Activated CD4-positive, alpha-beta memory T cell treated with anti-CD3 and anti-CD28 coated beads for 36 hours (primary cell): Measurements from ENCODE around the gene UVRAG. TPM values are rescaled to one million over a fixed set of nuclear protein-coding genes. Genes with fewer than 3 reads are reported as not detected.
"Not testable (repeated sequence)": the region's sequence is repeated elsewhere in the genome, so short reads cannot be mapped to it uniquely, and the experiment has no call there.

Experiments used
- CTCF ChIA-PET: fragments of 350-600 bp; sonication (Branson Sonifier 250); formaldehyde crosslinking; loops from one replicate; lab custom pipeline; 2021; ENCODE audit warnings: antibody characterized with exemption, inconsistent platforms; lab: Charles Lee
- POLR2A ChIA-PET: fragments of 350-600 bp; sonication (Branson Sonifier 250); formaldehyde crosslinking; loops from one replicate; lab custom pipeline; 2021; ENCODE audit warnings: antibody characterized with exemption; lab: Charles Lee
- DNase-seq: peaks from one replicate; pipeline ENCODE4 v3.0.0-alpha.2; 2020
- H3K27ac Mint-ChIP-seq: one replicate; pipeline ENCODE4 v1.8.0; 2021; ENCODE audit warnings: mixed read lengths
- H3K27me3 Mint-ChIP-seq: one replicate; pipeline ENCODE4 v1.8.0; 2021; ENCODE audit warnings: mixed read lengths
- H3K36me3 Mint-ChIP-seq: one replicate; pipeline ENCODE4 v1.8.0; 2021; ENCODE audit warnings: mixed read lengths
- H3K4me1 Mint-ChIP-seq: one replicate; pipeline ENCODE4 v1.8.0; 2021; ENCODE audit warnings: low read depth, mixed read lengths
- H3K4me3 Mint-ChIP-seq: one replicate; pipeline ENCODE4 v1.8.0; 2021; ENCODE audit warnings: mild to moderate bottlenecking, mixed read lengths
- H3K9me3 Mint-ChIP-seq: one replicate; pipeline ENCODE4 v1.8.0; 2021; ENCODE audit warnings: mixed read lengths
- intact Hi-C: fragments of 100-400 bp; cut with micrococcal nuclease; formaldehyde crosslinking; loops from one replicate; pipeline ENCODE4 v1.15.1; 2023
- total RNA-seq, 2 experiments: library from RNA; stranded (reverse); gene quantifications; one replicate each; pipeline ENCODE4 v1.2.3, GENCODE V29; 2021

UVRAG gene
- total RNA-seq, 2 experiments from 2014 or later, result 15.5 to 16.7 TPM

- peaks cover 14% of the 10 kb centered on the region for H3K36me3 Mint-ChIP-seq
- H3K27ac Mint-ChIP-seq, H3K4me3 Mint-ChIP-seq, intact Hi-C loops, POLR2A ChIA-PET, H3K27me3 Mint-ChIP-seq, H3K9me3 Mint-ChIP-seq, DNase-seq: not testable (repeated sequence)
- H3K4me1 Mint-ChIP-seq, result peaks cover 16% of the 10 kb centered on the region
- CTCF ChIA-PET, result interaction anchor here (2.0 kb wide), 1 partner anchor 50 kb away, joined by 7 read pairs; no protein-coding TSS in a partner anchor
These were observed 38.6 kb downstream of the UVRAG start for GRCh38 chr11:75853563-75853962.

DNA sequence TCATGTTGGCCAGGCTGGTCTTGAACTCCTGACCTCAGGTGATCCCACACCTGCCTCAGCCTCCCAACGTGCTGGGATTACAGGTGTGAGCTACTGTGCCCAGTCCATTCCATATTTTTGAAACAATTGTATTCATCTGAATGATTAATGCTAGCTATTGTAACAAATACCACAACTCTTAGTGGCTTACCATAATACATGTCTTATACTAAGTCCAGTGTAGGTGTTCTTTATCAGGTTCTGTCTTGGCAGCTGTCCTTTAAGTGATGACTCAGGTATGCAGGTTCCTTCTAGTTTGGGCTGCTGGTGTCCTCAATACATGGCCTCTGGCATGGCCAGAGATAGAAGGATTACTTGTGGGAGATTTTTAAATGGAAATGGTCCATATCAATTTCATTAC, 39.0 kb downstream of the UVRAG start:
- Mint-ChIP-seq H3K9me3 (no peaks in the 10 kb centered on the region), H3K27ac (no peak overlapping the region), H3K27me3 (no peaks in the 10 kb centered on the region), H3K4me3 (no peak overlapping the region), H3K36me3 (peaks cover 14% of the 10 kb centered on the region), H3K4me1 (peaks cover 16% of the 10 kb centered on the region)
- intact Hi-C loops, result no loop called here
- CTCF ChIA-PET, result interaction anchor here (2.0 kb wide), 1 partner anchor 51 kb away, joined by 7 read pairs; no protein-coding TSS in a partner anchor
- POLR2A ChIA-PET, result no interaction called here
- DNase-seq, result no peak

DNA sequence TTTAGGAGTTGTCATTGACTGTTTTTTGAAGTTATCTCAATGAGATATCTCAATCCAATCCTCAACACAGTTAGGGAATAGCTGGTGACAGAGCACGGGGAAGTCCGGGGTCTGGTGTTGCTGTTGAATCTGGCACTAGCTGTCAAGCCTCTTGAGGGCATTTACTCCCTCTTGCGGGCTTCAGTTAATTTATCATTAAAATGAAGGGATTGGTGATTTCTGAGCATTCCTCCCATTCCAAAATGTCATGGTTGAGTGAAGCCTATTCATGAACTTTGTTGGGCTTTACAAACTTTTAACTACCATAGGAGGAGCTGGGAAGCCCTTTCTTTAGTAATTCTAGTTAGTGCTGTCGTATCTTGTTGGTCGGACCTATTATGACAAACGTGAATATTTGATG, 40.2 kb downstream of the UVRAG start:
- ChIA-PET CTCF (interaction anchor here (1.0 kb wide), 1 partner anchor 10 kb away, joined by 4 read pairs; no protein-coding TSS in a partner anchor), POLR2A (no interaction called here)
- DNase-seq, result no peak
- no peak overlapping the region for H3K27ac Mint-ChIP-seq
- no peak overlapping the region for H3K4me3 Mint-ChIP-seq
- H3K27me3 Mint-ChIP-seq, result no peaks in the 10 kb centered on the region
- peaks cover 13% of the 10 kb centered on the region for H3K4me1 Mint-ChIP-seq
- H3K9me3 Mint-ChIP-seq, result no peaks in the 10 kb centered on the region
- intact Hi-C loops, result no loop called here
- peaks cover 14% of the 10 kb centered on the region for H3K36me3 Mint-ChIP-seq

GRCh38 chr11:75856912-75857311, 41.9 kb downstream of the UVRAG start:
- Mint-ChIP-seq H3K4me3 (no peak overlapping the region), H3K4me1 (peaks cover 2% of the 10 kb centered on the region), H3K36me3 (peaks cover 17% of the 10 kb centered on the region), H3K27me3 (no peaks in the 10 kb centered on the region), H3K9me3 (no peaks in the 10 kb centered on the region), H3K27ac (no peak overlapping the region)
- no peak for DNase-seq
- ChIA-PET CTCF (interaction anchor here (1.1 to 1.2 kb wide), 2 partner anchors 11 to 53 kb away, joined by 3 to 4 read pairs; no protein-coding TSS in a partner anchor), POLR2A (no interaction called here)
- intact Hi-C loops, result no loop called here

DNA sequence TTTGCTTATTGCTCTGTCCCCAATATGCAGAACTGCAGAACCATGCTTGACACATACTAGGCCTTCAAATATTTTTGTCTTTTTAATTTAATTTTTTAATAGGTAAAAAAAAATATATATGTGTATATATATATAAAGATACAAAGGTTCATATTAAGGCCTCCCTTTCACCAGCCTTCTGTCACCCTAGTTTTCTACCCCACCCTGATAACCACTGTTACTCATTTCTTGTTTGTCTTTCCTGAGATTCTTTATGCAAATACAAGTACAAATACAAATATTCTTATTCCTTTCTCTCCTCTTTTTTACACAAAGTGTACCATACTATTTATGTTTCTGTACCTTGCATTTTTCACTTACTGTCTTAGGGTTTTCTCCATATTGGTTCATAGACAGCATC, 43.0 kb downstream of the UVRAG start:
- no peaks in the 10 kb centered on the region for H3K9me3 Mint-ChIP-seq
- ChIA-PET CTCF (interaction anchor here (1.2 kb wide), 1 partner anchor 10 kb away, joined by 3 read pairs; no protein-coding TSS in a partner anchor), POLR2A (no interaction called here)
- DNase-seq, result no peak
- intact Hi-C loops, result no loop called here
- no peak overlapping the region for H3K4me3 Mint-ChIP-seq
- peaks cover 12% of the 10 kb centered on the region for H3K36me3 Mint-ChIP-seq
- no peaks in the 10 kb centered on the region for H3K27me3 Mint-ChIP-seq
- peaks cover 2% of the 10 kb centered on the region for H3K4me1 Mint-ChIP-seq
- no peak overlapping the region for H3K27ac Mint-ChIP-seq

- H3K27ac Mint-ChIP-seq, result no peak overlapping the region
- H3K36me3 Mint-ChIP-seq, result peaks cover 12% of the 10 kb centered on the region
- no peak for DNase-seq
- CTCF ChIA-PET, result no interaction called here
- POLR2A ChIA-PET, result no interaction called here
- no peak overlapping the region for H3K4me3 Mint-ChIP-seq
- no peaks in the 10 kb centered on the region for H3K27me3 Mint-ChIP-seq
- intact Hi-C loops, result no loop called here
- H3K4me1 Mint-ChIP-seq, result peaks cover 2% of the 10 kb centered on the region
- no peaks in the 10 kb centered on the region for H3K9me3 Mint-ChIP-seq
These were observed 43.6 kb downstream of the UVRAG start for GRCh38 chr11:75858613-75859012.

- peaks cover 2% of the 10 kb centered on the region for H3K4me1 Mint-ChIP-seq
- no peaks in the 10 kb centered on the region for H3K27me3 Mint-ChIP-seq
- no peak overlapping the region for H3K27ac Mint-ChIP-seq
- no peak for DNase-seq
- H3K4me3 Mint-ChIP-seq, result no peak overlapping the region
- H3K9me3 Mint-ChIP-seq, result no peaks in the 10 kb centered on the region
- H3K36me3 Mint-ChIP-seq, result peaks cover 9% of the 10 kb centered on the region
- ChIA-PET POLR2A (no interaction called here), CTCF (no interaction called here)
- intact Hi-C loops, result no loop called here
These were observed 44.6 kb downstream of the UVRAG start for GRCh38 chr11:75859614-75860013.

DNA sequence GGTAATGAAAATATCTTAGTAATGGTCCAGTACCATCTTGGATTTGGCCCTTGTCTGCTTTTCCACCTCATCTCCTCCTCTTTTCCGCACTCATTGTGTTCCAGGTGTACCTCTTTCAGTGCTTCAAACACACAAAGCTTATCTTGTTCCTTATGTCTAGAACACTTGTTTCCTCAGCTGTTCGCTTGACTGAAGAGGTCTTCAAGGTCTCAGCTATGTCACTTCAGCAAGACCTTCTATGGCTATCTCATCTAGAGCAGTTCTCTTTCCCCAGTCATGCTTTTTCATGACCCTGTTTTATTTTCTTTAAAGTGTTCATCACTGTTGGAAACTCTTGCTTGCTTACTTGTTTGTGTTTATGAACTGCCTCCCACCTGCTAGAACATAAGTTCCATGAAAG, 47.4 kb downstream of the UVRAG start:
- H3K4me1 Mint-ChIP-seq, result peaks cover 2% of the 10 kb centered on the region
- no peaks in the 10 kb centered on the region for H3K9me3 Mint-ChIP-seq
- H3K4me3 Mint-ChIP-seq, result no peak overlapping the region
- H3K36me3 Mint-ChIP-seq, result peaks cover 3% of the 10 kb centered on the region
- H3K27me3 Mint-ChIP-seq, result no peaks in the 10 kb centered on the region
- intact Hi-C loops, result no loop called here
- ChIA-PET POLR2A (no interaction called here), CTCF (interaction anchor here (1.1 to 7.5 kb wide), 2 partner anchors 60 to 139 kb away, joined by 3 to 127 read pairs; no protein-coding TSS in a partner anchor)
- H3K27ac Mint-ChIP-seq, result no peak overlapping the region
- no peak for DNase-seq

DNA sequence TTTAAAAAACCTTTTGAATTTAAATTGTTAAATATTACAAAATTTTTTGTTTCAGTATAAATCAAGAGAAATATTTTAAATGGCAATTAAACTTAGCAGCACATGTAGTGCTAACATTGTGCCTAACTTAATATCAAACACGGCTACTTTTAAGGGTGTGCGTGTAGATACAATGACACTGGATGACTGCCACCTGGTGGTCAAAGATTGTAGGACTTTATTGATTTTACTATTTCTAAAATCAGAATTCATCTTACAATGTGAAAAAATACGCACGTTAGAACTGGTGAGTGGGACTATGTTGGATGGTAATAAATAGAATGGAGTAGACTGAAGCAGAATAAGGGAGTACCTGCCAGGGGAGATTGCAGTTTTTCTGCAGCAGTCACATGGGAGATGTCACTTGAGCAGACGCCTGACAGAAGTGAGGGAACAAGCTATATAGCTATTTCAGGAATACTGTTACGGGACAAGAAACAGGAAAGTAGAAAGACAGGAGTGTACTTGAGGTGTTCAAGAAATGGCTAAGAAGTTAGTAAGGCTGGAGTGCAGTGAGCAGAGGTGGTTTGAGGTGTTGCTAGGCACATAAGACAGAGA, 52.9 kb downstream of the UVRAG start:
- ChIA-PET POLR2A (no interaction called here), CTCF (interaction anchor here (0.6 to 7.5 kb wide), 28 partner anchors 11 to 498 kb away, joined by 3 to 127 read pairs (median 4); partner anchors contain the start of gene UVRAG)
- Mint-ChIP-seq H3K4me3 (no peak overlapping the region), H3K4me1 (peaks cover 4% of the 10 kb centered on the region), H3K9me3 (no peaks in the 10 kb centered on the region), H3K27ac (no peak overlapping the region), H3K36me3 (no peaks in the 10 kb centered on the region), H3K27me3 (no peaks in the 10 kb centered on the region)
- DNase-seq, result peak; percentile 22
- intact Hi-C loops, result loop anchor here (1.0 to 5.0 kb wide), 3 partner anchors 51 to 145 kb away; partner anchors contain the start of gene UVRAG

GRCh38 chr11:75868990-75869389, 54.0 kb downstream of the UVRAG start:
- Mint-ChIP-seq H3K4me3 (no peak overlapping the region), H3K27me3 (no peaks in the 10 kb centered on the region), H3K4me1 (peaks cover 15% of the 10 kb centered on the region), H3K27ac (no peak overlapping the region), H3K9me3 (no peaks in the 10 kb centered on the region), H3K36me3 (no peaks in the 10 kb centered on the region)
- CTCF ChIA-PET, result interaction anchor here (0.5 to 7.5 kb wide), 15 partner anchors 18 to 485 kb away, joined by 3 to 127 read pairs (median 5); partner anchors contain the start of gene UVRAG
- POLR2A ChIA-PET, result interaction anchor here (0.5 kb wide), 1 partner anchor 191 kb away, joined by 3 read pairs; no protein-coding TSS in a partner anchor
- intact Hi-C loops, result loop anchor here (5.0 kb wide), 1 partner anchor 52 kb away; the partner anchor contains the start of gene UVRAG
- DNase-seq, result no peak

- DNase-seq, result no peak
- no peaks in the 10 kb centered on the region for H3K27me3 Mint-ChIP-seq
- ChIA-PET POLR2A (interaction anchor here (0.5 kb wide), 1 partner anchor 192 kb away, joined by 3 read pairs; no protein-coding TSS in a partner anchor), CTCF (interaction anchor here (0.5 to 7.5 kb wide), 6 partner anchors 22 to 486 kb away, joined by 3 to 127 read pairs (median 12); no protein-coding TSS in a partner anchor)
- H3K36me3 Mint-ChIP-seq, result no peaks in the 10 kb centered on the region
- H3K27ac Mint-ChIP-seq, result no peak overlapping the region
- H3K4me1 Mint-ChIP-seq, result peaks cover 17% of the 10 kb centered on the region
- no peak overlapping the region for H3K4me3 Mint-ChIP-seq
- intact Hi-C loops, result loop anchor here (5.0 kb wide), 1 partner anchor 53 kb away; the partner anchor contains the start of gene UVRAG
- H3K9me3 Mint-ChIP-seq, result no peaks in the 10 kb centered on the region
These were observed 54.8 kb downstream of the UVRAG start for GRCh38 chr11:75869661-75870455.
